Measurements from ENCODE around the gene BSND. TPM values are rescaled to one million over a fixed set of nuclear protein-coding genes. Genes with fewer than 3 reads are reported as not detected.

Gene BSND
- total RNA-seq, 1 donor from 2014 or later, result not detected

- no peak for DNase-seq (ENCODE audit: extremely low spot score, unreplicated experiment)
- Mint-ChIP-seq H3K27me3 (ENCODE audit: unreplicated experiment) (no peaks in the 10 kb centered on the region), H3K9me3 (ENCODE audit: unreplicated experiment) (no peaks in the 10 kb centered on the region), H3K4me3 (ENCODE audit: unreplicated experiment) (no peak overlapping the region), H3K36me3 (ENCODE audit: unreplicated experiment) (no peaks in the 10 kb centered on the region), H3K4me1 (ENCODE audit: unreplicated experiment) (peaks cover 7% of the 10 kb centered on the region), H3K27ac (ENCODE audit: unreplicated experiment) (no peak overlapping the region)
- no peak for TF ChIP-seq CTCF (IDR thresholded peaks at IDR 0.05)
These were observed 8.9 kb downstream of the BSND start for GRCh38 chr1:55007625-55008024.

- H3K4me1 Mint-ChIP-seq (ENCODE audit: unreplicated experiment), result peaks cover 15% of the 10 kb centered on the region
- no peaks in the 10 kb centered on the region for H3K36me3 Mint-ChIP-seq (ENCODE audit: unreplicated experiment)
- no peak for DNase-seq (ENCODE audit: extremely low spot score, unreplicated experiment)
- no peak overlapping the region for H3K27ac Mint-ChIP-seq (ENCODE audit: unreplicated experiment)
- no peak for TF ChIP-seq CTCF (IDR thresholded peaks at IDR 0.05)
- no peaks in the 10 kb centered on the region for H3K27me3 Mint-ChIP-seq (ENCODE audit: unreplicated experiment)
- no peaks in the 10 kb centered on the region for H3K9me3 Mint-ChIP-seq (ENCODE audit: unreplicated experiment)
- H3K4me3 Mint-ChIP-seq (ENCODE audit: unreplicated experiment), result no peak overlapping the region
These were observed 11.6 kb downstream of the BSND start for GRCh38 chr1:55010194-55010886.

- no peak for TF ChIP-seq CTCF (IDR thresholded peaks at IDR 0.05)
- no peak for DNase-seq (ENCODE audit: extremely low spot score, unreplicated experiment)
- Mint-ChIP-seq H3K9me3 (ENCODE audit: unreplicated experiment) (no peaks in the 10 kb centered on the region), H3K4me3 (ENCODE audit: unreplicated experiment) (no peak overlapping the region), H3K27ac (ENCODE audit: unreplicated experiment) (no peak overlapping the region), H3K36me3 (ENCODE audit: unreplicated experiment) (no peaks in the 10 kb centered on the region), H3K4me1 (ENCODE audit: unreplicated experiment) (peaks cover 20% of the 10 kb centered on the region), H3K27me3 (ENCODE audit: unreplicated experiment) (no peaks in the 10 kb centered on the region)
These were observed 12.1 kb downstream of the BSND start for GRCh38 chr1:55010887-55011217.

GRCh38 chr1:55012661-55013060 is 13.9 kb downstream of the BSND start:
- Mint-ChIP-seq H3K4me1 (ENCODE audit: unreplicated experiment) (peaks cover 24% of the 10 kb centered on the region), H3K9me3 (ENCODE audit: unreplicated experiment) (no peaks in the 10 kb centered on the region), H3K4me3 (ENCODE audit: unreplicated experiment) (no peak overlapping the region), H3K27me3 (ENCODE audit: unreplicated experiment) (no peaks in the 10 kb centered on the region), H3K27ac (ENCODE audit: unreplicated experiment) (no peak overlapping the region), H3K36me3 (ENCODE audit: unreplicated experiment) (no peaks in the 10 kb centered on the region)
- TF ChIP-seq CTCF (IDR thresholded peaks at IDR 0.05), result no peak
- DNase-seq (ENCODE audit: extremely low spot score, unreplicated experiment), result no peak

GRCh38 chr1:55015123-55015522 is 16.4 kb downstream of the BSND start:
- Mint-ChIP-seq H3K4me1 (ENCODE audit: unreplicated experiment) (peaks cover 22% of the 10 kb centered on the region), H3K4me3 (ENCODE audit: unreplicated experiment) (no peak overlapping the region), H3K36me3 (ENCODE audit: unreplicated experiment) (no peaks in the 10 kb centered on the region), H3K27me3 (ENCODE audit: unreplicated experiment) (no peaks in the 10 kb centered on the region), H3K27ac (ENCODE audit: unreplicated experiment) (no peak overlapping the region), H3K9me3 (ENCODE audit: unreplicated experiment) (no peaks in the 10 kb centered on the region)
- TF ChIP-seq CTCF (IDR thresholded peaks at IDR 0.05), result no peak
- DNase-seq (ENCODE audit: extremely low spot score, unreplicated experiment), result no peak

All from osteocyte (in vitro differentiated cells).